ENCODE data around the gene METAP2.
"Not testable (repeated sequence)": the region's sequence is repeated elsewhere in the genome, so short reads cannot be mapped to it uniquely, and the experiment has no call there.

METAP2 gene

DNA sequence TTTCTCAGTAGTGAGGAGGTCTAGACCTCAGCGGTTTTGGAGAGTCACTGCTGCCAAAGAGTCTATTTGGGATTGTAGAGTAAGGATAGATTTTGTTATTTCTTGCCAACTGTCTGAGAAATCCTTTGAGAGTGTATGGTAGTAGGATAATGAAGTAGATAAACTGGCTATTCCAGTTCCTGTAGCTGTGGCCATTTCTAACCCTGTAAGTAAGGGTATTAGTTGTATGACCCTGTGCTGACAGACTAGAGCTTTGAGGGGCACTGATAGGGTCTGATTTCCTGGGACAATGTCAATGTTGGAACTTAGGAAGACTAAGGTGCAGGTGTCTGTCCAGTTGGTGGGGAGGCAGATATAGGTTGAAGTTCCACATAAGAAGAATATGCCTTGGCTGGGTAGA, 24.3 kb upstream of the METAP2 start:
- H3K4me2 ChIP-seq (ENCODE audit: insufficient read depth, low read length, poor library complexity, severe bottlenecking); H3K27ac ChIP-seq (replicated peaks; ENCODE audit: low read length); H2BK5ac ChIP-seq (ENCODE audit: low read length); H3K23ac ChIP-seq (ENCODE audit: low read depth, low read length, poor library complexity); H3K9ac ChIP-seq (ENCODE audit: low read depth, low read length, poor library complexity); H3K9me3 ChIP-seq (replicated peaks in 1 of 2; ENCODE audit: control insufficient read depth in 2 of 2, insufficient read depth in 1 of 2, low read depth in 1 of 2, low read length in 2 of 2); H3K79me1 ChIP-seq (ENCODE audit: low read depth, low read length); H3K4me3 ChIP-seq (ENCODE audit: low read length in 2 of 2); H3K18ac ChIP-seq (ENCODE audit: low read length); H2AK5ac ChIP-seq (ENCODE audit: low read depth, low read length); H3K36me3 ChIP-seq (replicated peaks in 1 of 2; ENCODE audit: control insufficient read depth in 2 of 2, insufficient read depth in 2 of 2, low read length in 2 of 2); H2BK15ac ChIP-seq (ENCODE audit: low read length); H3K14ac ChIP-seq (ENCODE audit: low read length); H3K4ac ChIP-seq (ENCODE audit: low read length); H2BK12ac ChIP-seq (ENCODE audit: low read length); H2BK120ac ChIP-seq (ENCODE audit: low read depth, low read length); H4K91ac ChIP-seq (ENCODE audit: low read depth, low read length, poor library complexity); DNase-seq (ENCODE audit: low spot score); H2AFZ ChIP-seq (ENCODE audit: low read length); H4K8ac ChIP-seq (ENCODE audit: low read depth, low read length): not testable (repeated sequence)
- H3K27me3 ChIP-seq (ENCODE audit: control insufficient read depth in 3 of 3, insufficient read depth in 3 of 3, low read depth in 1 of 3, low read length in 3 of 3): peaks cover 0 to 18% (median 0%) of the 10 kb centered on the region in 3 experiments
- H3K4me1 ChIP-seq (ENCODE audit: control insufficient read depth in 2 of 2, insufficient read depth in 1 of 2, low read depth in 1 of 2, low read length in 2 of 2): peaks cover 0 to 12% of the 10 kb centered on the region in 2 donors
- WGBS, 2 donors (ENCODE audit: extremely low coverage in 2 of 2, insufficient read length in 2 of 2, insufficient replicate concordance in 1 of 2): no CpG with 5 or more reads among the region's 1 CpG

DNA sequence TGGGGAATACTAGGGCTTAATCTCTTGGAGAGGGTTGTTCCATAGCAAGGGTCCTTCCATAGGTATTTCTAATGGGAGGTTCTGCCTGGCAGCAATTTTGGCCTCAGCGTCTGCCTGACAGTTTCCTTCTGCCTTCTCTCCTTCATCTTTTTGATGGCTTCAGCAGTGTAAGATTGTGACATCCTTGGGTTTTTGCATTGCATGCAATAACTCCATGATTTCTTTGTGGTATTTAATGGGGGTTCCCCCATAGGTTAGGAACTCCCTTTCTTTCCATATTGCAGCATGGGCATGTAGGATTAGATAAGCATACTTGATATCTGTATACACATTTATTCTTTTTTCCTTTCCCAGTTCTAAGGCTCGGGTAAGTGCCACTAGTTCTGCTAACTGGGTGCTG, 21.5 kb upstream of the METAP2 start:
- H2BK15ac ChIP-seq (ENCODE audit: low read length); H3K27ac ChIP-seq (replicated peaks; ENCODE audit: low read length); H3K4me1 ChIP-seq (ENCODE audit: control insufficient read depth in 2 of 2, insufficient read depth in 1 of 2, low read depth in 1 of 2, low read length in 2 of 2); H4K91ac ChIP-seq (ENCODE audit: low read depth, low read length, poor library complexity); H2BK120ac ChIP-seq (ENCODE audit: low read depth, low read length); H2AK5ac ChIP-seq (ENCODE audit: low read depth, low read length); DNase-seq (ENCODE audit: low spot score); H3K27me3 ChIP-seq (ENCODE audit: control insufficient read depth in 3 of 3, insufficient read depth in 3 of 3, low read depth in 1 of 3, low read length in 3 of 3); H3K18ac ChIP-seq (ENCODE audit: low read length); H3K4ac ChIP-seq (ENCODE audit: low read length); H2BK12ac ChIP-seq (ENCODE audit: low read length); H2AFZ ChIP-seq (ENCODE audit: low read length); H4K8ac ChIP-seq (ENCODE audit: low read depth, low read length); H3K4me2 ChIP-seq (ENCODE audit: insufficient read depth, low read length, poor library complexity, severe bottlenecking); H3K23ac ChIP-seq (ENCODE audit: low read depth, low read length, poor library complexity); H3K79me1 ChIP-seq (ENCODE audit: low read depth, low read length); H3K9me3 ChIP-seq (replicated peaks in 1 of 2; ENCODE audit: control insufficient read depth in 2 of 2, insufficient read depth in 1 of 2, low read depth in 1 of 2, low read length in 2 of 2); H2BK5ac ChIP-seq (ENCODE audit: low read length); H3K36me3 ChIP-seq (replicated peaks in 1 of 2; ENCODE audit: control insufficient read depth in 2 of 2, insufficient read depth in 2 of 2, low read length in 2 of 2); H3K9ac ChIP-seq (ENCODE audit: low read depth, low read length, poor library complexity); H3K14ac ChIP-seq (ENCODE audit: low read length); H3K4me3 ChIP-seq (ENCODE audit: low read length in 2 of 2): not testable (repeated sequence)
- WGBS, 2 donors (ENCODE audit: extremely low coverage in 2 of 2, insufficient read length in 2 of 2, insufficient replicate concordance in 1 of 2): no CpG with 5 or more reads among the region's 2 CpGs

DNA sequence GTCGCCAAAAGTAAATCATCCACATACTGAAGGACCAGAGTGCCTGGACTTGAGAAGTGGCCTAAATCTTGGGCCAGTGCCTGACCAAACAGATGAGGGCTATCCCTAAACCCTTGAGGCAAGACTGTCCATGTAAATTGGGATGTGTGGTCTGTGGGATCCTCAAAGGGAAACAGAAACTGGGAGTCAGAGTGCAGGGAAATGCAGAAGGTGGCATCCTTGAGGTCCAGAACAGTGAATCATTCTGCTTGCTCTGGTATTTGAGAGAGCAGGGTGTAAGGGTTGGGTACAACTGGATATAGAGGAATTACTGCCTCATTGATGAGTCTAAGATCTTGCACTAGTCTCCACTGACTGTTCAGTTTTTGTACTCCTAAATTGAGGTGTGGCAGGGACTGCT, 20.1 kb upstream of the METAP2 start:
- H3K4ac ChIP-seq (ENCODE audit: low read length); H3K14ac ChIP-seq (ENCODE audit: low read length); DNase-seq (ENCODE audit: low spot score); H3K27ac ChIP-seq (replicated peaks; ENCODE audit: low read length); H2AK5ac ChIP-seq (ENCODE audit: low read depth, low read length); H3K4me3 ChIP-seq (ENCODE audit: low read length in 2 of 2); H2AFZ ChIP-seq (ENCODE audit: low read length); H3K79me1 ChIP-seq (ENCODE audit: low read depth, low read length); H3K27me3 ChIP-seq (ENCODE audit: control insufficient read depth in 3 of 3, insufficient read depth in 3 of 3, low read depth in 1 of 3, low read length in 3 of 3); H3K23ac ChIP-seq (ENCODE audit: low read depth, low read length, poor library complexity); H4K91ac ChIP-seq (ENCODE audit: low read depth, low read length, poor library complexity); H3K9me3 ChIP-seq (replicated peaks in 1 of 2; ENCODE audit: control insufficient read depth in 2 of 2, insufficient read depth in 1 of 2, low read depth in 1 of 2, low read length in 2 of 2); H3K9ac ChIP-seq (ENCODE audit: low read depth, low read length, poor library complexity); H3K4me1 ChIP-seq (ENCODE audit: control insufficient read depth in 2 of 2, insufficient read depth in 1 of 2, low read depth in 1 of 2, low read length in 2 of 2); H4K8ac ChIP-seq (ENCODE audit: low read depth, low read length); H3K36me3 ChIP-seq (replicated peaks in 1 of 2; ENCODE audit: control insufficient read depth in 2 of 2, insufficient read depth in 2 of 2, low read length in 2 of 2); H2BK5ac ChIP-seq (ENCODE audit: low read length); H2BK15ac ChIP-seq (ENCODE audit: low read length); H3K4me2 ChIP-seq (ENCODE audit: insufficient read depth, low read length, poor library complexity, severe bottlenecking); H2BK12ac ChIP-seq (ENCODE audit: low read length); H2BK120ac ChIP-seq (ENCODE audit: low read depth, low read length); H3K18ac ChIP-seq (ENCODE audit: low read length): not testable (repeated sequence)
- WGBS, 2 donors (ENCODE audit: extremely low coverage in 2 of 2, insufficient read length in 2 of 2, insufficient replicate concordance in 1 of 2): no CpG with 5 or more reads among the region's 1 CpG

DNA sequence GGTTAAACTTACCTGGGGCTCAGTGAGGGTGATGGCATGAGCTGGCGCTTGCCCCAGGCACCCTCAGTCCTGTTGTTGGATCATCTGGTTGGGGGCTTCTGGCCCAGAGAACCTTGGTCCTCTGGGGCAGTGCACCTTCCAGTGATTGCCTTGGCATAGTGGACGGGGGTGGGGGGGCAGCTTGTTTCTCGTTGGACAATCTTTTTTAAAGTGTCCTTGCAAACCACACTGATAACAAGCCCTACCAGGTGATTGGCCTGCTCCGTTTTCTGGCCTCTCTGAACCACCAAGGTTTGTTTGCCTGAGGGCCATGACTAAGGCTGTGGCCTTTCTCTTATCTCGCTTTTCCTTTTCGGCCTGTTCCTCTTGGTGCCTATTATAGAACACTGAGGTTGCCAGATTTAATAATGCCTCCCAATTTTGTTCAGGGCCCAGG, 19.2 kb upstream of the METAP2 start:
- not testable (repeated sequence) for H4K91ac ChIP-seq (ENCODE audit: low read depth, low read length, poor library complexity); H2AK5ac ChIP-seq (ENCODE audit: low read depth, low read length); H3K4me1 ChIP-seq (ENCODE audit: control insufficient read depth in 2 of 2, insufficient read depth in 1 of 2, low read depth in 1 of 2, low read length in 2 of 2); H3K4me3 ChIP-seq (ENCODE audit: low read length in 2 of 2); H3K27ac ChIP-seq (replicated peaks; ENCODE audit: low read length); H3K14ac ChIP-seq (ENCODE audit: low read length); H3K9me3 ChIP-seq (replicated peaks in 1 of 2; ENCODE audit: control insufficient read depth in 2 of 2, insufficient read depth in 1 of 2, low read depth in 1 of 2, low read length in 2 of 2); DNase-seq (ENCODE audit: low spot score); H3K9ac ChIP-seq (ENCODE audit: low read depth, low read length, poor library complexity); H3K18ac ChIP-seq (ENCODE audit: low read length); H2BK120ac ChIP-seq (ENCODE audit: low read depth, low read length); H2BK15ac ChIP-seq (ENCODE audit: low read length); H3K23ac ChIP-seq (ENCODE audit: low read depth, low read length, poor library complexity); H2BK5ac ChIP-seq (ENCODE audit: low read length); H3K79me1 ChIP-seq (ENCODE audit: low read depth, low read length); H2AFZ ChIP-seq (ENCODE audit: low read length); H3K27me3 ChIP-seq (ENCODE audit: control insufficient read depth in 3 of 3, insufficient read depth in 3 of 3, low read depth in 1 of 3, low read length in 3 of 3); H3K4ac ChIP-seq (ENCODE audit: low read length); H3K4me2 ChIP-seq (ENCODE audit: insufficient read depth, low read length, poor library complexity, severe bottlenecking); H3K36me3 ChIP-seq (replicated peaks in 1 of 2; ENCODE audit: control insufficient read depth in 2 of 2, insufficient read depth in 2 of 2, low read length in 2 of 2); H4K8ac ChIP-seq (ENCODE audit: low read depth, low read length); H2BK12ac ChIP-seq (ENCODE audit: low read length)
- no CpG with 5 or more reads among the region's 6 CpGs for WGBS, 2 donors (ENCODE audit: extremely low coverage in 2 of 2, insufficient read length in 2 of 2, insufficient replicate concordance in 1 of 2)
